Gastroesophageal sphincter (tissue), 4 donors: ENCODE results near the gene MAP6. TPM values are rescaled to one million over a fixed set of nuclear protein-coding genes. Genes with fewer than 3 reads are reported as not detected.

Experiments
- ATAC-seq: fragments of 150-250 bp; one replicate; pipeline ENCODE4 v1.9.1; 2016; ENCODE audit warnings: mild to moderate bottlenecking, moderate library complexity
- H3K27ac ChIP-seq, 4 donors: fragments of 200-600 bp; sonication (generic) in 3 of 4; 1 replicate in 3 of 4; 2 replicates in 1 of 4; pipeline ENCODE4 v1.5.1; 2016 to 2019
- H3K27me3 ChIP-seq: fragments of 200-600 bp; sonication (generic); one replicate; pipeline ENCODE4 v1.5.1; 2019
- H3K36me3 ChIP-seq, 2 donors: fragments of 200-600 bp; sonication (generic); one replicate each; pipeline ENCODE4 v1.5.1; 2019; ENCODE audit warnings: control low read depth in 1 of 2
- H3K4me1 ChIP-seq, 3 donors: fragments of 200-600 bp; sonication (generic); 1 replicate in 2 of 3; 2 replicates in 1 of 3; pipeline ENCODE4 v1.5.1; 2016 to 2019; ENCODE audit warnings: control low read depth in 2 of 3
- H3K4me3 ChIP-seq, 2 donors: fragments of 200-600 bp; sonication (generic); one replicate each; pipeline ENCODE4 v1.5.1; 2019; ENCODE audit warnings: mild to moderate bottlenecking in 1 of 2, moderate library complexity in 1 of 2
- H3K9me3 ChIP-seq, 3 donors: fragments of 200-600 bp; sonication (generic); one replicate each; pipeline ENCODE4 v1.5.1; 2017 to 2019; ENCODE audit warnings: control low read depth in 2 of 3
- CTCF ChIP-seq, 4 experiments: fragments of 200-600 bp in 2 of 4; fragments of 450-650 bp in 2 of 4; sonication (generic) in 1 of 4; IDR thresholded peaks; one replicate each; pipeline ENCODE4 v1.5.1; 2017 to 2019; ENCODE audit warnings: antibody characterized with exemption in 4 of 4, mild to moderate bottlenecking in 2 of 4, moderate library complexity in 2 of 4
- EP300 ChIP-seq: sonication (generic); formaldehyde crosslinking; IDR thresholded peaks from one replicate; pipeline ENCODE4 v1.6.1; 2017; ENCODE audit warnings: antibody characterized with exemption, mild to moderate bottlenecking
- POLR2A ChIP-seq, 2 donors: fragments of 450-650 bp; IDR thresholded peaks; one replicate each; pipeline ENCODE4 v1.6.1; 2017; ENCODE audit warnings: antibody characterized with exemption in 2 of 2, mild to moderate bottlenecking in 2 of 2, moderate library complexity in 1 of 2
- POLR2AphosphoS5 ChIP-seq: sonication (generic); formaldehyde crosslinking; IDR thresholded peaks from one replicate; pipeline ENCODE4 v1.6.1; 2017; ENCODE audit warnings: antibody characterized with exemption
- WGBS, 2 donors: methylation state at CpG; one replicate each; pipeline ENCODE4 v1.1.5; 2018; ENCODE audit warnings: low coverage in 1 of 2; 5-methylcytosine and 5-hydroxymethylcytosine counted together
- total RNA-seq, 4 donors: library from RNA; depleted of rRNA; stranded (reverse); fragments of >200 nt; gene quantifications; one replicate each; pipeline ENCODE4 v1.1.0, GENCODE V29; 2016

MAP6 gene
- total RNA-seq, 4 donors from 2014 or later: 23.3 to 35.5 (median 25.5) TPM

- TF ChIP-seq CTCF (IDR thresholded peaks at IDR 0.05) (no peak), POLR2AphosphoS5 (no peak), EP300 (no peak), POLR2A (IDR thresholded peaks at IDR 0.05) (no peak)
Measured at GRCh38 chr11:75652936-75653335, 15.9 kb downstream of the MAP6 start.

GRCh38 chr11:75651218-75651617 is 17.6 kb downstream of the MAP6 start:
- H3K9me3 ChIP-seq: no peaks in the 10 kb centered on the region
- no peaks in the 10 kb centered on the region for H3K27me3 ChIP-seq
- no peak overlapping the region for H3K27ac ChIP-seq
- no peak overlapping the region for H3K4me3 ChIP-seq
- TF ChIP-seq POLR2AphosphoS5 (no peak), POLR2A (IDR thresholded peaks at IDR 0.05) (no peak), EP300 (no peak), CTCF (IDR thresholded peaks at IDR 0.05) (no peak)
- ATAC-seq: no peak
- WGBS, 2 donors: 46 to 52% methylated on average over 4 of the region's 4 CpGs
- peaks cover 0 to 14% (median 0%) of the 10 kb centered on the region in 3 donors for H3K4me1 ChIP-seq
- H3K36me3 ChIP-seq: no peaks in the 10 kb centered on the region

More at GRCh38 chr11:75652936-75653335, 15.9 kb downstream of the MAP6 start:
- Histone ChIP-seq H3K4me1 (peaks cover 0 to 18% (median 0%) of the 10 kb centered on the region in 3 donors), H3K4me3 (no peak overlapping the region), H3K27me3 (no peaks in the 10 kb centered on the region), H3K9me3 (no peaks in the 10 kb centered on the region), H3K27ac (no peak overlapping the region), H3K36me3 (no peaks in the 10 kb centered on the region)
- ATAC-seq: no peak
- 78 to 91% methylated on average over 1 to 6 of the region's 6 CpGs for WGBS, 2 donors

- Histone ChIP-seq H3K9me3 (no peaks in the 10 kb centered on the region), H3K4me3 (no peak overlapping the region), H3K27ac (no peak overlapping the region), H3K36me3 (no peaks in the 10 kb centered on the region), H3K27me3 (no peaks in the 10 kb centered on the region), H3K4me1 (peaks cover 0 to 4% (median 0%) of the 10 kb centered on the region in 3 donors)
- 87 to 90% methylated on average over 2 of the region's 3 CpGs for WGBS, 2 donors
- no peak for TF ChIP-seq CTCF (IDR thresholded peaks at IDR 0.05)
- TF ChIP-seq POLR2A (IDR thresholded peaks at IDR 0.05): no peak
- no peak for TF ChIP-seq EP300
- no peak for TF ChIP-seq POLR2AphosphoS5
- no peak for ATAC-seq
Measured at GRCh38 chr11:75650167-75650723, 18.6 kb downstream of the MAP6 start.

- Histone ChIP-seq H3K27me3 (no peaks in the 10 kb centered on the region), H3K36me3 (no peaks in the 10 kb centered on the region), H3K9me3 (no peaks in the 10 kb centered on the region), H3K27ac (no peak overlapping the region), H3K4me1 (peaks cover 1 to 19% (median 3%) of the 10 kb centered on the region in 3 donors), H3K4me3 (no peak overlapping the region)
- no peak for ATAC-seq
- TF ChIP-seq POLR2AphosphoS5: no peak
- no peak for TF ChIP-seq POLR2A (IDR thresholded peaks at IDR 0.05)
- no peak for TF ChIP-seq CTCF (IDR thresholded peaks at IDR 0.05)
- WGBS, 2 donors: 82 to 84% methylated on average over 5 to 6 of the region's 6 CpGs
Measured at GRCh38 chr11:75644946-75645345, 23.9 kb downstream of the MAP6 start.

GRCh38 chr11:75644370-75644769 is 24.5 kb downstream of the MAP6 start:
- TF ChIP-seq POLR2AphosphoS5: no peak
- no peak for TF ChIP-seq CTCF (IDR thresholded peaks at IDR 0.05)
- no peak for TF ChIP-seq POLR2A (IDR thresholded peaks at IDR 0.05)
- no peak for TF ChIP-seq EP300
- no peak overlapping the region for H3K4me3 ChIP-seq
- no peaks in the 10 kb centered on the region for H3K9me3 ChIP-seq
- no peaks in the 10 kb centered on the region for H3K36me3 ChIP-seq
- no peak for ATAC-seq
- H3K27me3 ChIP-seq: no peaks in the 10 kb centered on the region
- H3K4me1 ChIP-seq: peaks cover 3 to 25% (median 4%) of the 10 kb centered on the region in 3 donors
- H3K27ac ChIP-seq: no peak overlapping the region
